ENCODE results near the gene STXBP4. TPM values are rescaled to one million over a fixed set of nuclear protein-coding genes. Genes with fewer than 3 reads are reported as not detected.

Gene STXBP4, protein sequence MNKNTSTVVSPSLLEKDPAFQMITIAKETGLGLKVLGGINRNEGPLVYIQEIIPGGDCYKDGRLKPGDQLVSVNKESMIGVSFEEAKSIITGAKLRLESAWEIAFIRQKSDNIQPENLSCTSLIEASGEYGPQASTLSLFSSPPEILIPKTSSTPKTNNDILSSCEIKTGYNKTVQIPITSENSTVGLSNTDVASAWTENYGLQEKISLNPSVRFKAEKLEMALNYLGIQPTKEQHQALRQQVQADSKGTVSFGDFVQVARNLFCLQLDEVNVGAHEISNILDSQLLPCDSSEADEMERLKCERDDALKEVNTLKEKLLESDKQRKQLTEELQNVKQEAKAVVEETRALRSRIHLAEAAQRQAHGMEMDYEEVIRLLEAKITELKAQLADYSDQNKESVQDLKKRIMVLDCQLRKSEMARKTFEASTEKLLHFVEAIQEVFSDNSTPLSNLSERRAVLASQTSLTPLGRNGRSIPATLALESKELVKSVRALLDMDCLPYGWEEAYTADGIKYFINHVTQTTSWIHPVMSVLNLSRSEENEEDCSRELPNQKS
- total RNA-seq: 25.7 TPM

DNA sequence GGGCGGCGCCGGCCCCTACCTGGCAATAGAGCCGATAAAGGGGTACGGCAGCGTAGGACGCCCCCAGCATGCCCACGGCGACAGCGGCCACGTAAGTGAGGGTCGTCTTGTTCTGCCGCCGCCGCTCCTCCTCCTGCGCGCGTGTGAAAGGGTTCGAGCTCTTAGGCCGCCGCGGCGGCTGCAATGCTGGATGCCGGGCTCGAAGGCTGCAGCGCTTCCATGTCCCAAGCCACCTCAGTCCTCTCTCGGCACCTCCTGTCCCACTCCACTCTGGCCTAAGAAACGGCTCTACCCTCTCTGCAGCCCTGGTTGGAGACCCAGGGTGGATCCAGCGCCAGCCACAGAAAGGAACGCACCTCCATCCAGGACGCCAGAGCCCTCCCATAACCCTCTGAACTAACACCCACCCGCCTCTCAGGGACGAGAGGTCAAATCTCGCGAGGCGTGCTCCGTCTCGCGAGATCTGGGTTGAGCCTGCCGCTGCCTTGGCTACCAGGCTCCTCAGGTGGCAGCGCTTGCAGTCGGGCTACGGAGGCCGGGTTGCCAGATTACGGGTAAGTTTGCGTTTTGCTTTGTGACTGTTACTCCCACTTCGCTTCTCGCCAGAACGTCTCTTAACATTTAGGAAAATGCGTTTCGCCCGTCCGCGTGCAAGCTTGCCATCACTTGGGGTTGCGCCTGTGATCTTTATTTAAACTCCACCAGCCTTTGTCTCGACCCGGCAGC lies at the start of gene STXBP4, which contains the start of gene COX11:
Gene STXBP4 (plus strand): TSS at position 504 of the 726 bp plus-strand sequence. CDS start 17,455 bp downstream, outside the sequence.
Gene COX11 (minus strand): TSS at position 393 of the 726 bp plus-strand sequence. CDS start 8 bp downstream, at position 385.
- DNase-seq: peak; percentile 96

DNA sequence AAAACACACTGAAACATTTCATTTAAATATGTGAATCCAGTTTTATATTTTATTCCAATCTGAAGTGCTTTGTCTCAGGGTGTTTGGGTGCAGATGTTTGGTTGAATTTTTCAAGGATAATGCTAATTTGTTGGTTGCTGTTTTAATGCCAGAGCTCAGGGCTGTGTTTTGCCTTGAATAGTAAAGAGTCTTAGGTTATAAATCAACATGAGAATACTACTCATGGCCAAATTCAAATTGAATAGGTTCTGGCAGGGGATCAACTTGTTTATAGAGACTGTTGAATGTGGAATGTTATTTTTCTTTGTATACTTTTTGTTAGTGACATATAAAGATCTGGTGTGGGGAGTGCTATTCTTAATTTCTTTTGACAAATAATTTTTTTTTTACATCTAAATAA lies 49.1 kb upstream of the STXBP4 start:
- no peak for DNase-seq

DNA sequence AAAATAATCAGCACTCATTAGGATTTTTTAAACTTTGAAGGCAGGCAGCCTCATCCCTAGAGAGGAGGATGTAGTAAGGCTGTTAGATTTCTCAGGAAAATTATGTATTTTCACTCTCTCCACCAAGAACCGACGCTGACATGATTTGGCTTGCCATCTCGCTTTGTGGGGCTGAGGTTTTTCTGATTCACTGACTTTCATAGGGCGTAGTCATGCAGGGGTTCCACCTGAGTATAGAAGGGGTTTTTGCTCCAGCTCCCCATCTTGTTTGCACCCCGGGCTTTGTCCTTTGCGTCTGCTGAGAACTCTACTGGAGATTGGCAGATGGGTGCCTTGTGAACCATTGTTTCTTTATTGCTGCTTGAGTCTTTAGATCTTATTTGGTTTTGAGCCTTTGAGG lies 47.7 kb upstream of the STXBP4 start:
- DNase-seq: no peak

DNA sequence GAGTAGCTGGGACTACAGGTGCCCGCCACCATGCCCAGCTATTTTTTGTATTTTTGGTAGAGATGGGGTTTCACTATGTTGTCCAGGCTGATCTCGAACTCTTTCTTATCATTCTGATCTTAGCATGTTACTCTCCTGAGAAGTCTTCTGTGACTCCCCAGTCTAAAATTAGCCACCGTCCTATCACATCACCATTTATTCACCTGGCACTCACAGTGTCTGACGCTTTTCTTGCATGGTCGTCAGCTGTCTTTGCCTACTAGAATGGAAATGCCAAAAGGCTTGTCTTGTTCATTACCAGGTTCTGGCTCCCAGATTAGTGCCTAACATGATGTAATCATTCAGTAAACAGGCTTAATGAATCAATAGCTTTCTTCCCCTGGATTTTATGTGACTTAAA lies 44.2 kb upstream of the STXBP4 start:
- DNase-seq: no peak

DNA sequence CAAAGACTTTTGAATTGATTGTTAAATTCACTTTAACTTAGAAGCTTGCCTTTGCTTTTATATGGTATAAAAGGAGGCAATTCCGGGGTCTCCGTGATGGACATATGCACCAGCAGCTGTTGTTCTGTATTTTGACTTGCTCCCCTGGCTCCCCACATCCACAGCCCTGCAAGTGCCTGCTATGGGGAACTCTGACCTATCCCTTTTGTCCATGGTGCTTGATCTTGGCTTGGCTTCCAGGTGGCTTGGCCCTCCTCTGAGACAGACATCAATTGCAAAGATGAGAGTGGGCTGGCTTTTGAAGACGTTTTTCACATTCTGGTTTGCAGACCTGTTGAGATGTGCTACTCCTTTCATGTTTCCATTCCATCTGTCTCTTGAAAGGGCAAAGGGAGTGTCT lies 41.0 kb upstream of the STXBP4 start:
- no peak for DNase-seq

DNA sequence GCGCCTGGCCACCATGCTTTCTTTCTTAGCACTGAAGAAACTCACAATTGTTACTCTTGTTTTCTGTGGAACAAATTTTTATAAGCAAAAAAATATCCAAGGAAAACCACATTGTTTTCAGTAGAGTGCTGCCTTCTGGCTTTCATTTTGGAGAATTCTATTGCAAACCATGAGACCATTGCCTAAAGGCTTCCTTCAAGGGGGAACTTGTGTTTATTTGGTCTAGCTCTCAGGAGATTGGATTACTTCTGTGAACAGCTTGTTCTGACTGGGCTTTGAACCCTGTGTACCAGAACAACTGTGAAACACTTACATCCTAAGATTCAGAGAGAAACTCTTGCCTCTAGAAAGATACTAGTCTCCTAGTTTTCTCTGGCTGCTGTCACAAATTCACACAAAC lies 35.9 kb upstream of the STXBP4 start:
- no peak for DNase-seq

DNA sequence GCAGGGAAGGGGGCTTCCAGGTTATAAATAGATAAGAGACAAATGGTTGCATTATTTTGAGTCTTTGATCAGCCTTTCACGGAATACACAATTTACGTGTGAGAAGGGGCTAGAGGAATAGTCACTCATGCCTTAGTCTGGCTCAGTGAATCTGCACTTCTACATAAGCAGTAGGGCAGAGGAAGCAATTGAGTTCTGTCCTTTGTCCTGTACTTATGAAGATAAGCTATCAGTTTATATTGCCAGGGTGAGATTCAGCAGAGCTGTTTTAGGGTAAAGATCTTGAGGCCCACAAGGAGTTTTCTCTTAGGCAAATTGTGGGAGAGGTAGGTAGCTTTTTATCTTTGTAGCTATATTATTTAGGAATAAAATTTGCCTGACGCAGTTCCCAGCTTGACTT lies 34.6 kb upstream of the STXBP4 start:
- DNase-seq: no peak

DNA sequence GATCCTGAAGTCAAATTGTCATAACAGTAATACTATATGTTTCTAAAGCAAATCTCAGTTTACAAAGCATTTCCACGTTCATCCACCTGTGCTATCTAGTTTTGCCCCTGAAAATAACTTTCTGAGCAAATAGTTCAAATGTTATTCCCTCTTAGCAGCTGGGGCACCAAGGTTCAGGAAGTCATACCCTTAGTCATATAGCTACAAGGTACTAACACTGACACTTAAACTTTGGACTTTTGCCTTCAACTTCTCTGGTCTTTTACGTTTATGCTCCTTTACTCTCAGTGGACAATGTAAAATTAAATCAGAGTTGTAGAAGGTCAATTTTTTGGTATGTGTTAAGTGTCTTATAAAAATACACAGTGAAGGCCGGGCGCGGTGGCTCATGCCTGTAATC lies 33.1 kb upstream of the STXBP4 start:
- DNase-seq: no peak

DNA sequence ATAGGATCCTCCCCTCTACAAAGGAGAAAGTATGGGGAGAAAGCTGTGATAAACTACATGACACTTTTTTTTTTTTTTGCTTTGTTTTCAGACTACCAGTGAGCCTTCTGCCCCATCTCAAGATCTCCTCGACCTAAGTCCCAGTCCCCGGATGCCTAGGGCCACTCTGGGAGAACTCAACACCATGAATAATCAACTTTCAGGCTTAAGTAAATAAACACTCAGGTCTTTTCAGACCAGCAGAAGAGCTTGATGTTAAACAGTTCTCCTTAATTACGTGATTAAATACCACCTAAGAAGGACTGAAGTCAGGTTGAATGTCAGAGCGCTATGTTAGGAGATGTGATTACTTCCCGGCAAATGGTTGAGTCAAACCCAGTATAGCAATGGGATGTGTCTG lies 31.5 kb upstream of the STXBP4 start:
- DNase-seq: no peak

DNA sequence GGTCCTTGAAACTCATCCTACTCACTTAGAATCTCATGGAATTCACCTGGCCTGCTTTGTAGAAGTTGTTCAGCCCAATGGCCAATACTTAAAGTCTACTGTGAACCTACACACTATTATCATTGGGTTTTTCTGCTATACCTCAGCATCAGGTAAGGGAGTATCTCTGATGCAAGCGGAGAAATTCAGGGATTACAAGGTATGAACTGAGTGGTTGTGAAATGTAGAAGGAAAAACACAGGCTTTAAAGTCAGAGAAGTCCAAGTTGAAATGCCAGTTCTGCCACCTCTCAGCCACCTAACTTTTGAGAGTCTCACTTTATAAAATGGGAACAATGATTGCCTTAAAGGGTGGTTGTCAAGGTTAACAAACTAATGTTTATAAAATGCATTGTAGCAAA lies 31.1 kb upstream of the STXBP4 start:
- DNase-seq: no peak

DNA sequence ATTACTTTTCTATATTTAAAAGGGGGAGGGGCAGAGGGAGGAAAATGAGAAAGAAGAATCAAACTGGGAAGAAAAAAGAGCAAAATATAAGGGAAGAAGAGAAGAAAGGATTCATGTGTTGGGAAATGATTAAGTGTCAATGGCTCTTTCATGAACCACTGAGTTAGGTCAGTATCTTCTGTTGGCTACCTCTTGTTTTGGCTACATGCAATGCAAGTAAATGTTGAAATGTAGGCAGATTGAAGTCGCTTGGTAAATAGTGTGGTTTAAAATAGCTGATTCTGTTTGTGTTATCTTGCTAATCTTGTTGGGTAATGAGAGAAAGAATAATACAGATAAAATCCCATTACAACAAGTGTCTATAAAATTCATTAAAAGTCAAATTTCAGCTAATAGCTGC lies 27.3 kb upstream of the STXBP4 start:
- no peak for DNase-seq

DNA sequence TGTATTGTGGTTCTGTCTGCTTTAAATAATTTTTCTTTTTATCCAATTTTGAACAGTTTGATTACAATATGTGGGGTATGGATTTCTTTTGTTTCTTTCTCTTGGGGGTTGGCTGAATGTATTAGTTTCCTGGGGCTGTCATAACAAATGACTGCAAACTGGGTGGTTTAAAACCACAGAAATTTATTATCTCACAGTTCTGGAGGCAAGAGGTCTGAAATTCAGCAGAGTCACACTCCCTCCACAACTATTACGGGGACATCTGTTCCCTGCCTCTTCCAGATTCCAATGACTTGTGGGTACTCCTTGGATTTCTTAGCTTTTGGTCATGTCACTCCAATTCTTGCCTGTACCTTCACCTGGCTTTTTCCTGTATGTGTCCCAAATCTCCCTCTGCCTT lies 23.8 kb upstream of the STXBP4 start:
- no peak for DNase-seq

DNA sequence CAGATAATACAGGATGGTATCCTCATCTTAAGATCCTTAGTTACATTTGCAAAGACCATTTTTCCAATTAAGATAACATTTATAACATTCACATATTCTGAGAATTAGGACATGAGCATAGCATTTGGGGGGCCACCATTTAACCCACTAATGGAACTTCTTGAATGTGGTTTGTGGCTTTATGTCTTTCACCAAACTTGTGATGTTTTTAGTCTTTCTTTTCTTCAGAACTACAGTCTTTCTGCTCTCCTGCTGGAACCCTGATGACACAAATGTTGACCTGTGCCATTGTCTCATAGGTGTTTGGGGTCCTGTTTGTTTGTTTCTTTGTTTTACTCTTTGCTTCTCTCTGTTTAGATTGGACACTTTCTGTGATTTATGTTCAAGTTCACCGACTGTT lies 23.3 kb upstream of the STXBP4 start:
- no peak for DNase-seq

DNA sequence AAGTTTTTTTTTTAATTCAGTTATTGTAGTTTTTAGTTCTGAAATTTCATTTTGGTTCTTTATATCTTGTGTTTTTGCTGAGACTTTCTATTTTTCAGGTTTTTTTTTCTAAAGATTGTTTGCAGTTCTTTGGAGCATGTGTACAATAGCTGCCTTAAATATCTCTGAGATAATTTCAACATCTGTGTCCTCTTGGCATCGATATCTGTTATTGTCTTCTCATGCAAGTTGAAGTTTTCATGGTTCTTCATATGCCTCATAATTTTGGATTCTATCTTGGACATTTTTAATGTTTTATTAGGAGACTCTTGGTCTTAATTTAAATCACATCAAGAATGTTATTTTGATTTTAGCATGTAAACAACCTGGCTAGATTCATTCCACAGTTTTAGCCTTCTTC lies 22.9 kb upstream of the STXBP4 start:
- DNase-seq: no peak

DNA sequence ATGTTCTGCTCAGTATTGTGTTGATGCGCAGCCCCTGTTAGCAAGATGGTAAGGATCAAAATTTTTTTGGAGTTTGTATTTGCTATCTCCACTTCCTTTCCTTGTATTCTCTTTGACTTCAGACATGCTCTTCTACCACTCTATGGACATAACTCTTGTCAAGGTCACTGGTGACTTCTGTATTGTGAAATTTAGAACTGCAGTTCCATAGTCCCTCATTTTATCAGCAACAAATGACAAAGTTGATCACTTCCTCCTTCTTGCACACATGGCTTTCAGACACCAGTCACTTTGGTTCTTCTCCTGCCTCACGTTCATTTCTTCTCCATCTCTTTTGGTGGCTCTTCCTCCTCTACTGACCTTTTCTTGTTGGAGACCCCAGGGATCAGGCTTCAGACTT lies 21.2 kb upstream of the STXBP4 start:
- DNase-seq: no peak

DNA sequence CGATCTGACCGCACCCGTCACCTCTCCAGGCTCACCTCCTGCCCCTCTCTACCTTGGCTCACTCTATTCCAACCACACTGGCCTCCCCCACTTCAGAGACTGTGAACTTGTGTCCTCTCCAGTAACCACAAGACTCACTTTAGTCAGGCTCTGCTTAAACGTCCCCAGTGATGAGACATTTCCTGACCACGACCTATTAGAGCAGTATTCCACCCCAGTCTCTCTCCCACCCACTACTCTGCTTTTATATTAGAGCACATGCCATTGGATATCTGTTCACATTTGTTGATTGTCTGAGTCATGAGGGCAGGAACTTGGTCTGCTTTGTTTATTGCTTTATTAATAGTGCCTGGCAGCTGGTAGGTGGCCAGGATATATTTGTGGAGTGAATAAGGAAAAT lies 20.2 kb upstream of the STXBP4 start:
- DNase-seq: no peak

DNA sequence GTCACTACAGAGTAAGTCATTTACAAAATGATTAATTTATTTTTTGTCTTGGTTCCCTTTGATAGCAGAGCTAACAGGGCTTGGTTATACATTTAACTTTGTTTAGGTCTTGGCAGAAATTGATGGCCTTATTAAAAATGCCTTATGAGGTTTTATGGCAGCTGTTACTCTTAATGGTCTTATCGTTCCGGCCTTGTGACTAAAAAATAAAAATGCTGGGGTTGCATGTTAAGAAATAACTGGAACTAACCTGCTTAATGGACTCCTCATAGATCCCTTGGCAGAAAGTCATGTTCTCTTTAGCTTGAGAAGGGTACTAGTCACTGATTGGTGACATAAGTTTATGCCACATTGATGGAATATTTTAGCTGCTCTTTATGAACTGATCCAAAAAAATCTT lies 18.4 kb upstream of the STXBP4 start:
- no peak for DNase-seq

DNA sequence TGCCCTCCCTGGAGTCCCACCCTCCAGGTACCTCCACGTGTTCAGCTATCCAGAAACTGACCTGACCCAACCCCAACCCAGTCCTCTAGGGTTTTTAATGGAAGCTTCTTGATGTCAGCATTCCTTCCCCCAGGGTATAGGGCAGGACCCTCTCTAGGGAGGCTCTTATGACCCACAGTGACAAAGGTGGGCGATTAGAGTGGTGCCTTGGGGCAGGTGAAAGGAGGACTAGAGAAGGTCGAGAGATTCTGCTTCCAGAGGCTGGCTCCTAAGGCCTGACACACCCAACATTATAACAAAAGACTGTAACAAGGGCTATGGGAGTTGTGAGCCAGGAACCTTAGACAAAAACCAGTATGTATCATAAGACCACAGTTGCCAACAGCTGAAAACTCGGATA lies 17.3 kb upstream of the STXBP4 start:
- DNase-seq: no peak

DNA sequence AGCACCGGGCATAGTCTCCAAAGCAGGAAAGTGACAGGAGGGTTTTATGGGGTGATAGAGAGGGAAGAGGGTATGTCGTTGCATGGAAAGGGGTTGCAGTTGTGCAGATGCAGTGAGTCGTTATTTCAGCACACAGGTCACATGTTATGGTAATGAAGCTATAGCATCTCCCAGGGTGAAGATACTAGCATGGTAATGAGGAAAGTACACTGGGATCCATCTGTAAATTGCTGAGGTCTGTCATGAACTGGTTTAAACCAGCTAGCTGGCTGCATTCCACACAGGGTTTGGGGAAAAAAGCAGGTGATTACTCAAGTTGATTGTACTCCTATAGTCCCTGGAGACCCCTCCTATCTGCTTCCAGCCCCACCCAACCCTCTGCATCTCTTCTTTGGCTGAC lies 11.8 kb upstream of the STXBP4 start:
- no peak for DNase-seq

DNA sequence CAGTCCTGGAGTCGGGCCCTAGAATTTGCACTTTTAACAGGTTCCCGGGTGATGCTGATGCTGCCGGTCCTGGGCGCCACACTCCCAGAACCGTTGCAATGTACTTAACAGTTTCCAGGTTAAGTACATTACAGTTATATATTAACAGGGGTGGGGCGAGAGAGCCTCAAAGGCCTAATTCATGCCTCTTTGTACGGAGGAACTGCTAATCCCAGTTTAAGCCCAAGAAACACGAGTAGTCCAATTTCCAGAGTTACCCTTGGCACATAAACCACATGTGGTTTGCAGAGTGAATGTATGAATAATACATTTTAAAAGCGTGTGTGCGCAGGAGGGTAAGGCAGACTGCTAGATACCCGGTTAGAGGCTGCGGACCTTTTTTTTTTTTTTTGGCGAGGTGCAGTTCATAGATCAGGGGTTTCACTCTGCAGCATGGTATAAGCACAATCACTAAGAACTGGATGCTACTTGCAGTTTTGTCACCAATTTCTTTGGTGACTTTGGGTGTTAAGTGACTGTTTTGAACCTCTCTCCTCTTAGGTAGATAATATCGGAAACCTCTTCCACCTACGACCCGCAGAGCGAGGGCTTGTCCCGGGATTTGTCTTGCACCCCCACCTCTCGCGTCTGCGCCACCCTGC lies 824 bp upstream of the STXBP4 start:
- DNase-seq: no peak

DNA sequence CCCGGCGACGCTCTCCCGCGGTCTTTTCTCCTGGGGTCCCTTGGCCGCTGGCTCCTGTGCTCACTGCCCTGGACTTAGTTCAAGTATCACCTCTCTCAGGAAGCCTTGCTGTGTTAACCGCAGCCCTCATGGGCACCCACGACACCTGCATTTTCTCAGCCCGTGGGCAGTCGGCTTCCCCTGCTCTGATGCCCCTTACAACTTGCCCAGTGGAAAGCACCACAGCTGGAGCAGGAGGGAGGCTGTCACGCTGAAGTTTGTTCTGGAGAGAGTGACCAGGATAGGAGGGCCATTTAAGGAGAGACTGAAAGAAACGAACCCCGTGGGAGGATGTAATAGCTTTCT lies 395 bp downstream of the STXBP4 start:
- no peak for DNase-seq

DNA sequence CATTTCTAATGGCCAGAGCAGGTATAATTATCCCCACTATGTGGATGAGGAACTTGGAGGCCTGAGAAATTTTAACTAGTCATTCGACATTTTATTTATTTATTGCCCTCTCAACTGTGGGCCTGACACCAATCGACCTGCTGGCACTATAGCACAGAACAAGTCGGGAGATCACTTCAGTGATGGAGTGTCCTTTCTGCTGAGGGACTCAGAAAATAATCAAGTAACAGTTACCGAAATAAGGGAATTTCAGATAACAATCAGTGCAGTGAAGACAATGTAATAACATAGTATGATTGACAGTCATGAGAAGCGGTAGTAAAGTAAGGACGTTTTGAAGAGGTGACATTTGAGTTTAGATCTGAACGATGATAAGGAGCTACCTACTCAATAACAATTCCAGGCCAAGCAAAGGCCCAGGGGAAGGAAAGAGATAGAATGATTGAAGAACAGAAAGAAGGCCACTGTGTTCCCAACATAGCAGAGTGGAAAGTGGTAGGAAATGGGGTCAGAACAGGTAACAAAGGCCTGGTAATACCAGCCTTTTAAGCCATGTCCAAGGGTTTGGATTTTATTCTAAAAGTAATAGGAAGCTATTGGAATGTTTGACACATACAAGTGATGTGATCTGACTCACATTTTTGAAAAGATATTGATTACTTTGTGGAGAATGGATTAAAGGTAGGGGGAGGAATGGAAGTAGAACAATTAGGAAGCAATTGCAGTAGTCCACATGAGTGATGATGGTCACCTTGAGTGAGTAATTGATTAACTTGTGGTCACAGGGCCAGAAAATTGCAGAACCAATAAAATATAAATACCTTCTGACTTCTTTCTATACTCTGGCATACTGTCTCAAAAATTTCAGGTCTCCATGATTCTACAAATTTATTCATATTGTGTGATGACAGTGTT lies 1.4 kb downstream of the STXBP4 start:
- DNase-seq: no peak

Measured in occipital lobe (tissue), 2 donors.